Motor neuron (in vitro differentiated cells): ENCODE measurements around the gene SVIP. TPM values are rescaled to one million over a fixed set of nuclear protein-coding genes. Genes with fewer than 3 reads are reported as not detected.

Experiments
- ATAC-seq, 8 experiments: fragments of 200-7000 bp; cut with Tn5 transposase; replicated peaks in 6 of 8; 2 replicates each; pipeline ENCODE4 v1.8.0; 2021; ENCODE audit warnings: mild to moderate bottlenecking in 8 of 8, moderate library complexity in 8 of 8
- H3K27ac ChIP-seq, 2 donors: fragments of 250-450 bp; sonication (Bioruptor Pico); 2 replicates each; pipeline ENCODE4 v1.9.0; 2021; ENCODE audit warnings: antibody characterized with exemption in 2 of 2, mild to moderate bottlenecking in 2 of 2, moderate library complexity in 1 of 2
- H3K4me1 ChIP-seq, 2 donors: fragments of 250-450 bp; sonication (Bioruptor Pico); replicated peaks in 1 of 2; 2 replicates each; pipeline ENCODE4 v1.6.1; 2021; ENCODE audit warnings: antibody characterized with exemption in 2 of 2, mild to moderate bottlenecking in 2 of 2, moderate library complexity in 1 of 2
- H3K4me3 ChIP-seq, 5 donors: fragments of 250-450 bp; sonication (Bioruptor Pico); 2 replicates each; pipeline ENCODE4 v1.9.0; 2021; ENCODE audit warnings: antibody characterized with exemption in 5 of 5, mild to moderate bottlenecking in 5 of 5, moderate library complexity in 4 of 5
- WGBS, 10 experiments: fragments of 450-650 bp; shearing (Covaris generic); methylation state at CpG; one replicate each; pipeline ENCODE4 v1.0.0; 2022; 5-methylcytosine and 5-hydroxymethylcytosine counted together
- in situ Hi-C, 9 experiments: fragments of 400-800 bp; cut with MboI; loops; one replicate each; pipeline ENCODE4 v1.15.0; 2021; ENCODE audit warnings: low sequenced_read_pairs in 9 of 9, low pct_unique_long_range_greater_than_20kb in 2 of 9; ENCODE audit not compliant: unreplicated experiment in 9 of 9
- total RNA-seq, 8 experiments: library from RNA; unstranded; fragments of 300-600 nt; gene quantifications; 2 replicates each; pipeline versions ENCODE4 v1.2.3 to v1.2.4, GENCODE V29; 2022

Gene SVIP, protein sequence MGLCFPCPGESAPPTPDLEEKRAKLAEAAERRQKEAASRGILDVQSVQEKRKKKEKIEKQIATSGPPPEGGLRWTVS
- total RNA-seq, result 10 to 100 TPM in 7 of 8 experiments, 1 to 10 TPM in 1; 4.3 to 17.0 (median 14.1) TPM

DNA sequence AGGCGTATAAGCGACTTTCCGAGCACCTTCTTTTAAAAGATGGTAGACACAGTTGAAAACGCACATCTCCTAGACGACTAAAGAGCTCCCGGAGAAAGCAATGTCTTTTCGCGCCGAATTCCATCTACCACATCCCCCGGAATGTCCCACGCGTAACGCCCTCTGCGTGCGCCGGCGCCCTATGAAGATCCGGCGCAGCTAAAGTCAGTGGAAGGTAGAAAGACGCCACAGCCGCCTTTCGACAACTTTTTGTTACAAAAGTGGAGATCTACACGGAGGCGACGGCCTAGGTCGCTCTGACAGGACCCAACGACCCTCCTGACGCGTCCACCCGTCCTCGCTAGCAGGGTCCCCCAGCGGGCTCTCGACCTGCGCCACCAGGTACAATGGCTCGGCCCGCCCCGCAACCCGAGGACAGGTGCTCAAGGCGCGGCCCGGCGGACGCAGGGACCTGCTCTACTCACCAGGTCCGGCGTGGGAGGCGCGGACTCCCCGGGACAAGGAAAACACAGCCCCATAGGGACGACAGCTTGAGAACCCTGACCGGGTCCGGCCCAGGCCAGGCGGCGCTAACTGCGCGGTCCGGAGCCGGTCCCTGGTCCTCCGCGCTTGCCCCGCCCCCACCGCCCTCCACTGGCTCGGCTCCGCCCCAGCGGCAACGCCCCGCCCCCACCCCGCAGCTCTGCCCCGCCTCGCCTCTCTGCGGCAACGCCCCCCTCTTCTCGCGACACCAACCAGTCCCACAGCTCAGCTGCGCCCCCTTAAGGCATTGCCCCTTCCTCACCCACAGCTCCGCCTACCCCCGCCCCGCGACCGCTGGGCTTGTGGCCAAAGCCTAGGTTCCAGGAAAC, at the start of gene SVIP:
Gene SVIP, minus strand, starts transcription at position 571 of the 851 bp plus-strand sequence. Its CDS starts 53 bp downstream, at position 518.
- no peak within 1 kb of the TSS for H3K27ac ChIP-seq
- ATAC-seq, result peak; percentile 83 to 96 (median 93)
- 0 to 26% (median 2%) methylated on average over 3 to 14 of the region's 79 CpGs; no CpG with 5 or more reads in 1 of the 10 experiments for WGBS, 10 experiments
- in situ Hi-C loops, result no loop called here
- peaks cover 2 to 4% of the 10 kb centered on the region in 2 donors for H3K4me1 ChIP-seq
- H3K4me3 ChIP-seq, result peak within 1 kb of the TSS; percentile 75 to 97 (median 82)

DNA sequence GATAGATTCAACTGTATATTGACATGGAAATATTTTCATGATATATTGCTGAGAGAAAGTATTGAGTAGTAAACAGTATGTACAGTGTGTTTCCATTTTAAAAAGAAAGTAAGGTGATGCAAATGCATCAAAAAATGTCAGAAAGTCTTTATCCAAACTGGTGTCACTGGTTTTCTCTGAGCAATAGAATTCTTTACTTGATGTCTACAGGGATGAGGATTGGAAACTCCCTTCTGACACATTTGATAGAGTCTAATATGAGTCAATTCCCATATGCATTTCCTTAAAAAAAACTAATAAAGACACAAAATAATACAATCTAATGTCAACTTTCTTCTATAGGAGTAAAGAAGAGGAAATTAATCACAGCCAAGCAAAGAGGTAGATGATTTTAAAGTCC, 49.0 kb upstream of the SVIP start:
- Histone ChIP-seq H3K4me1 (no peaks in the 10 kb centered on the region), H3K4me3 (no peak overlapping the region), H3K27ac (no peak overlapping the region)
- no peak for ATAC-seq
- in situ Hi-C loops, result no loop called here

DNA sequence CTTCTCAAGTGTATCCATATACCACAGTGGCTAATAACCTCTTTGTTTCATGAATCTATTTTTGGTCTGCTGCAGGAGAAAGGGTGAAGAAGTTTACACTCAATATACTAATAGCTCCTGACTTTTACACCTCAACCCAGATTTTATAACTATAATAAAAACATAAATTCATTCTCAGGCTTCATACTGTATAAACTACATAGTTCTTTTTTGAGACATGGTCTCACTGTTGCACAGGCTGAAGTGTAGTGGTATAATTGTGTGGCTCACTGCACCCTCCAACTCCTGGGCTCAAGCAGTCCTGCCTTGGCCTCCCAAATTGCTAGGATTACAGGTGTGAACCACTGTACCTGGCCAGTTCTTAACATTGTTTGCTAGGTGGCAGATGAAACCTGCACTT, 48.4 kb upstream of the SVIP start:
- no peak for ATAC-seq
- Histone ChIP-seq H3K4me3 (no peak overlapping the region), H3K4me1 (no peaks in the 10 kb centered on the region), H3K27ac (no peak overlapping the region)
- in situ Hi-C loops, result no loop called here

DNA sequence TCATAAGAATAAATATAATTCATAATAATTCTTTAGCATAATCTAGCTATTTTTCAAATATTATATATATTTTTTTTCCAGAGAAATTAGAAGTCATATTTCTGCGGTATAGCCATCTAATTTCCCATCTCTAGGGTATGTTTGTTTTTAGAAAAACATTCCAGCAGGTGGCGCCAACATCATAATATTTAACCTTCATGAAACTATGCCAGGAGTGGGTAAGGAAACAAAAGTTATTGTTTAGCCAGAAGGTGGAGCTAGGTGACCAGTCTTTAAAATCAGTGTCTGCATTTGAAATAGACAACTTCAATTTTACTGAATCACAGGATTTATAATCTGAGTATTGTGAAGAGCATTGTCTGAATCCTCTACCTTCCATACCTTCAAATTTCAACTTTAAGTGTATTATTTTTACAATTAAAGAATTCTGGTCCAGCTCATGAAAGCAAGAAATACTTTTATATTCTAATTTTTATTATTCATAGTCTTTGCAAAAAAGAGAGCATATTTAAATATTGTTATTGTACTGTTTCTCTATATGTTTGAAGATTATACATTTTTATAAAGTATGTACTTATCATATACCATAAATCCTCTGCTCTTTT, 46.4 kb upstream of the SVIP start:
- in situ Hi-C loops, result no loop called here
- Histone ChIP-seq H3K4me1 (no peaks in the 10 kb centered on the region), H3K27ac (no peak overlapping the region), H3K4me3 (no peak overlapping the region)
- ATAC-seq, result peak; percentile 65 to 94 (median 83)
- WGBS, 10 experiments, result 0 to 43% (median 13%) methylated on average over 2 of the region's 2 CpGs

DNA sequence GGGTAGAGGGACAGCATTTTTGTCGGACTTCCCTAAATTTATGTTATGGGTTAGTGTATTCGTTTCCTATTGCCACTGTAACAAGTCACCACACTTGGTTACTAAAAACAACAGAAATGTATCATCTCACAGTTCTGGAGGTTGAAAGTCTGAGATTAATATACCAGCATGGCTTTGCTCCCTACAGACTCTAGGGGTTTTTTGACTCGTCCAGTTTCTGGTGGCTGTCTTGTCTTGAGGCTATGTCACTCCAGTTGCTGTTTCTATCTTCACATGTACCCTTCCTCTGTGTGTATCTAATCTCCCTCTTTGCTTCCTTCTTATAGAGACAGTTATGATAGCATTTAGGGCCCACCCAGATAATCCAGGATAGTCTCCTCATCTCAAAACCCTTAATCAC, 39.7 kb upstream of the SVIP start:
- Histone ChIP-seq H3K4me3 (no peak overlapping the region), H3K4me1 (no peaks in the 10 kb centered on the region), H3K27ac (no peak overlapping the region)
- WGBS, 10 experiments, result 0 to 91% (median 81%) methylated on average over 2 to 3 of the region's 3 CpGs; no CpG with 5 or more reads in 5 of the 10 experiments
- in situ Hi-C loops, result no loop called here
- no peak for ATAC-seq

DNA sequence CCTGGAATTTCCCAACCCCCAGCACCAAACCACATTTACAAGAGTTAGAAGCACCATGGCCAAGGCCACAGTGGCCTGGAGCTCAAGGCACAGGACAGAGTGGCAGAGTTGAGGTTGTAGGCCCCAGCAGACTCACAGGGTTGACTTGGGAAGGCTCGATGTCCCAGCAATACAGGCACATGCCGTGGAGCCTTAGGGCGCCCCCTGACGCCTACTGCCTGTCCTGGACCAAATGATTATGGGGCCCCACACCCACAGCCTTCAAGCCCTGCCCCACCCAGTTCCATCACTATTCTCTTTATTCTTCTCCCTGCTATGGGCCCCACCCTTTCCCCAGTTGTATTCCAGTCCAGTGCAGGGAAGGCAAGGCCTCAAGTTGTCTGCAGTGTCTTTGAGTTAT, 30.6 kb upstream of the SVIP start, which contains the start of gene CCDC179:
Gene CCDC179, minus strand, starts transcription at position 234 of the 400 bp plus-strand sequence. Its CDS starts 53 bp downstream, at position 181.
- 40 to 80% (median 61%) methylated on average over 1 to 4 of the region's 4 CpGs; no CpG with 5 or more reads in 7 of the 10 experiments for WGBS, 10 experiments
- in situ Hi-C loops, result no loop called here
- no peak within 1 kb of the TSS for H3K4me3 ChIP-seq
- peak in 1 of 8 experiments; percentile 41 for ATAC-seq
- H3K27ac ChIP-seq, result no peak within 1 kb of the TSS
- H3K4me1 ChIP-seq, result no peaks in the 10 kb centered on the region

DNA sequence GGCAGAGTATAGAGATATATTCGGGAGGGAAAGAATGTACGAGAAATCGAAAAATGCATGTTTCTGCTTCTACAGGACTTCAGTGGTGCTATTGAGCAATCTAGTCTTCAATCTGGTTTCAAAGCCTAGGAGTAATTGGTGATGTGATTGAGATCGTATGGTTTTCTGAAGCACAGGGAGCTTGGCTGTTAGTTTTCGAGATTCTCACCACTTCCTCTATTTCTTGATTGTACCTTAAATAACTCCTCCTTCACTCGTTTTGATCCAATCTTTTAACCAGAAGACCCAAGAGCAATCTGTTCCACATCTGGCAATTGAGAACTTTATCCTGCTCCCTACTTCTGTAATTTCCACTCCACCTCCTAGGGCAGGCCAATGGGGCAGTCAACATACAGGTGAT, 30.2 kb upstream of the SVIP start:
- WGBS, 10 experiments, result 43 to 100% (median 73%) methylated on average over 2 to 6 of the region's 6 CpGs
- H3K4me1 ChIP-seq, result no peaks in the 10 kb centered on the region
- H3K4me3 ChIP-seq, result no peak overlapping the region
- H3K27ac ChIP-seq, result no peak overlapping the region
- no peak for ATAC-seq
- in situ Hi-C loops, result no loop called here

DNA sequence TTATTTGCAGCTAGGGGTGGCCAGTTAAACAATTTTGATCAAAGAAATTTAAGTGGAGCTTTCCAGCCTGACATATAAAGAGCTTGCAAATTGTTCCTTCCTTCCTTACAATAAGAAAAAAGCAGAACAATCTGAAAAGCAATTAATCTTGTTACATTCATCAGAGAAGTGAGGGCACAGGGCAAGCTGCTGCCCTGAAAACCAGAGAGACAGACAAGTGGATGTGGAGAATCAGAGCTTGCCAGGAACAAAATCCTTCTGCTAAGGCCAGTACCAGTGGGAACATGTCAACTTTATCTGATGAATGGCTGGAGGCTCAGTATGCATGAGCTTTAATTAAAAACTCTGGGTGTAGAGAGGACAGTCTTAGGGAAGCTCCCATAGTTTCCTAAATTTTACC, 21.9 kb upstream of the SVIP start:
- in situ Hi-C loops, result no loop called here
- peaks cover 5 to 7% of the 10 kb centered on the region in 2 donors for H3K4me1 ChIP-seq
- no peak overlapping the region for H3K4me3 ChIP-seq

DNA sequence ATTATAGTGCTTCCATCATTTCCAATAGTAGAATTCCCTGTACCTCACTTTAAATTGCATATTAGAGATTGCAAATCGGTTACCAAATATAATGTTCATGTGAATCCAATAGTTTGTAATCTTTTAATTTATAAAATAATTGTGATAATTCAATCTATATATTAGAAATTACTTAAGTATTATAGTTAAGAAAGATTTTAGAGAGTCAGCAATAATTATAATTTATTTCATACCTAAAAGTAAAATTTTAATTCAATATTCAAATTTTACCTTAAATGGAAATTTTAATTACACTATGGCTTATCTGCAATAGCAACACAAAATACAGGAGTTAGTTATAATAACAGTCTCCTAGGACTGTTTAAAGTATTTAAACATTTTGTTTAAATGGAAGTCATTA, 17.1 kb upstream of the SVIP start:
- in situ Hi-C loops, result no loop called here
- H3K4me3 ChIP-seq, result no peak overlapping the region
- peaks cover 4 to 7% of the 10 kb centered on the region in 2 donors for H3K4me1 ChIP-seq
- 0 to 100% (median 63%) methylated on average over 1 of the region's 1 CpG; no CpG with 5 or more reads in 1 of the 10 experiments for WGBS, 10 experiments
- ATAC-seq, result no peak
- H3K27ac ChIP-seq, result no peak overlapping the region

More for the DNA sequence above, 21.9 kb upstream of the SVIP start:
- ATAC-seq, result peak in 4 of 8 experiments; percentile 30 to 58 (median 52)
- no peak overlapping the region for H3K27ac ChIP-seq

DNA sequence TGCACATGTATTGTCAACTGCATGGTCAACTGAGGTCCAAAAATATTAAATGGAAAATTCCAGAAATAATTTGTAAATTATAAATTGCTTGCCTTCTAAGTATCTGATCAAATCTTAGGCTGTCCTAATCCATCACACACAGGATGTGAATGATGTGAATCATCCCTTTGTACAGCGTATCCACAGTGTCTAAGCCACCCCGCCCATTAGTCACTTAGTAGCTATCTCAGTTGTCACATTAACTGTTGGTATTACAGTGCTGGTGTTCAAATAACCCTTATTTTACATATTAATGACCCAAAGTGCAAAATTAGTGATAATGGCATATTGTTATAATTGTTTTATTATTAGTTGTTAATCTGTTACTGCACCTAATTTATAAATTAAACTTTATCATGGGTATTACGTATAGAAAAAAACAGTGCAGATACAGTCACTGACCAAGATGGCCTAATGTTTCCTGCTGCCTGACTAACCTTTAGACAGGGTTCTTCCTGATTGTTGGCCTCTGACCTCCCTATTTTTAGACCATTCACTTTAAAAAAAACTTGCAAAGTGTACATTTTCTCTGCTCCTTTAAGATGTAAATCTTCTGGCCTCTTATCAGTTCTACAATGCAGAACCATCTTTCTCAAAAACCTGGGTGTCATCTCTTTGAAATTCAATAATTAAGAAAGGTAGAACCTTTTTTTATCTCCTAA, 2.9 kb upstream of the SVIP start:
- ATAC-seq, result peak in 2 of 8 experiments; percentile 13 to 18
- in situ Hi-C loops, result no loop called here
- H3K4me3 ChIP-seq, result no peak overlapping the region
- H3K27ac ChIP-seq, result no peak overlapping the region
- peaks cover 2 to 4% of the 10 kb centered on the region in 2 donors for H3K4me1 ChIP-seq
- 26 to 100% (median 82%) methylated on average over 1 to 3 of the region's 3 CpGs; no CpG with 5 or more reads in 2 of the 10 experiments for WGBS, 10 experiments

DNA sequence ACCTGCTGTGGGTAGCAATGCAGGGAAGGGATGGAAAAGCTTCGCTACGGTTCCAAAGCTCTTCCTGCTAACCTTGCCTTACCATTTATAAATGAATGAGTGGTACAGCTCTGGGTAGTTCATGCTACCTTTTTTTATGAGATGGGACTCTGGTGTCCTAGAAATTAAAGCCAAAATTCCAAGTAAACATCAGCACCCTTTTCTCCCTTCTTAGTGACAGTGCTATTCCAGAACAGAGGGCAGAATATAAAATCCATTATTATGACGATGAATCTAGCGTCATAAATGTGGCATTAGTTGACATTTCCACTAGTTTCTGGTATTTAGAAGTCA, 447 bp upstream of the SVIP start:
- Histone ChIP-seq H3K4me1 (peaks cover 2 to 4% of the 10 kb centered on the region in 2 donors), H3K27ac (no peak overlapping the region), H3K4me3 (peak overlapping the region; percentile 75 to 97 (median 82))
- in situ Hi-C loops, result no loop called here
- 0 to 100% (median 13%) methylated on average over 1 to 4 of the region's 4 CpGs; no CpG with 5 or more reads in 1 of the 10 experiments for WGBS, 10 experiments
- no peak for ATAC-seq

DNA sequence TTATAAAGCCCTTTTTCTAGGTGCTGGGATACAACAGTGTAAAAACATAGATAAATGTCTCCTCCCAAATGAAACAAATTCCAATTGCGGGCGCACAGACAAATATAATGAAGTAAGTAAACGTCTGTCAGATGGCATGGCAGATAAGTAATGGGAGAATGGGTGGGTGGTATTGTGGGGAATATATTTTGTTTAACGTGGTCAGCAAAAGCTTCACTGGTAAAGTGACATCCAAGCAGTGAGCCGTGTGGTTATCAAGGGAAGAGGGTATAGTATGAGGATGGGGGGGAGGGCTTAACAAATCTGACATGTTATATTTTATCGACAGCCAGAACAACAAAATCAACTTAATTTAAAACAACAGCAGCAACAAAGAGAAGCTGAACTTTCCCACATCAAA, 1.2 kb downstream of the SVIP start:
- no peak for ATAC-seq
- WGBS, 10 experiments, result 0 to 100% (median 45%) methylated on average over 1 to 6 of the region's 6 CpGs; no CpG with 5 or more reads in 1 of the 10 experiments
- H3K4me1 ChIP-seq, result peaks cover 2 to 4% of the 10 kb centered on the region in 2 donors
- in situ Hi-C loops, result no loop called here
- no peak overlapping the region for H3K27ac ChIP-seq
- H3K4me3 ChIP-seq, result peak overlapping the region; percentile 75 to 97 (median 82)

DNA sequence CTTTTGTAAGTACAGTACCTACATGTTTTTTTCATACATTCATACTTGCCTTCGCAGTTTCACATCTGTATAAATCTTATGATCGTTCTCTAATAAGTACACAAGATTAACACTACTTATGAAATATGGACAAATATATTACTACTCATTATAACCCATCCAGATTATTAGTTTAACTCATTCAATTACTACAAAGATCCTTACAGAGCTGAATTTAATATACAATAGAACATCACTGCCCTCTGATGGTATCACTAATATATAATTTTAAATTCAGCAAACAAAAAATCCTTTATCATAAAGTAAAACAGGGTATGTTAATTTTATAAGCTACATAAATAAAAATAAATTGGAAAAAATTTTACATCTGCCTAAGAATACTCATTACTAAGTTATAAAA, 7.4 kb downstream of the SVIP start:
- Histone ChIP-seq H3K4me3 (no peak overlapping the region), H3K27ac (no peak overlapping the region), H3K4me1 (no peaks in the 10 kb centered on the region)
- 48 to 100% (median 100%) methylated on average over 2 of the region's 2 CpGs; no CpG with 5 or more reads in 1 of the 10 experiments for WGBS, 10 experiments
- in situ Hi-C loops, result no loop called here
- no peak for ATAC-seq
